GM12873 (cell line): Measurements from ENCODE around the gene CDYL.

Experiments
- TF ChIP-seq, protein P1 (sequence below): IDR thresholded peaks from 2 replicates; pipeline ENCODE4 v1.5.1; 2012; ENCODE audit warnings: low read depth, mild to moderate bottlenecking, moderate library complexity, low read length, control low read depth; ENCODE audit not compliant: insufficient read depth; ENCODE audit errors: missing control alignments

CDYL gene

DNA sequence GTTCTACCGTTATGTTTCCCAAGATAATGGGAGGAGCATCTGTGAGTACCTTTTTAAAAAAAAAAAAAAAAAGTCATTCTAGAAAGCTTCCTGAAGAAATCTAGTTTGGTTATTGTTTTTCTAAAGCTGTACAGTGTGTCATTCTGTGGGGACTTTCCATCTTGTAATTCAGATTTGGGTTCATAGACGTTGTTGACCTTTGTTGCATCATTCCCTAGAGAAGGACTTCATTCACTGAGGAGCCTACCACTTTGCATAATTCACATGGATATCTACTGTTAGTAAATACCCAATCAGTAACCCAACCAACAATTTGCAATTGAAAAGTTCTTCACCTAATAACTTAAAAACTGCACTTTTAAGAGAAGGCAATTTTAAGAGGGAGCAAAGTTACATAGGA is 167.5 kb downstream of the CDYL start:
- TF ChIP-seq, protein P1, sequence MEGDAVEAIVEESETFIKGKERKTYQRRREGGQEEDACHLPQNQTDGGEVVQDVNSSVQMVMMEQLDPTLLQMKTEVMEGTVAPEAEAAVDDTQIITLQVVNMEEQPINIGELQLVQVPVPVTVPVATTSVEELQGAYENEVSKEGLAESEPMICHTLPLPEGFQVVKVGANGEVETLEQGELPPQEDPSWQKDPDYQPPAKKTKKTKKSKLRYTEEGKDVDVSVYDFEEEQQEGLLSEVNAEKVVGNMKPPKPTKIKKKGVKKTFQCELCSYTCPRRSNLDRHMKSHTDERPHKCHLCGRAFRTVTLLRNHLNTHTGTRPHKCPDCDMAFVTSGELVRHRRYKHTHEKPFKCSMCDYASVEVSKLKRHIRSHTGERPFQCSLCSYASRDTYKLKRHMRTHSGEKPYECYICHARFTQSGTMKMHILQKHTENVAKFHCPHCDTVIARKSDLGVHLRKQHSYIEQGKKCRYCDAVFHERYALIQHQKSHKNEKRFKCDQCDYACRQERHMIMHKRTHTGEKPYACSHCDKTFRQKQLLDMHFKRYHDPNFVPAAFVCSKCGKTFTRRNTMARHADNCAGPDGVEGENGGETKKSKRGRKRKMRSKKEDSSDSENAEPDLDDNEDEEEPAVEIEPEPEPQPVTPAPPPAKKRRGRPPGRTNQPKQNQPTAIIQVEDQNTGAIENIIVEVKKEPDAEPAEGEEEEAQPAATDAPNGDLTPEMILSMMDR, result no peak

DNA sequence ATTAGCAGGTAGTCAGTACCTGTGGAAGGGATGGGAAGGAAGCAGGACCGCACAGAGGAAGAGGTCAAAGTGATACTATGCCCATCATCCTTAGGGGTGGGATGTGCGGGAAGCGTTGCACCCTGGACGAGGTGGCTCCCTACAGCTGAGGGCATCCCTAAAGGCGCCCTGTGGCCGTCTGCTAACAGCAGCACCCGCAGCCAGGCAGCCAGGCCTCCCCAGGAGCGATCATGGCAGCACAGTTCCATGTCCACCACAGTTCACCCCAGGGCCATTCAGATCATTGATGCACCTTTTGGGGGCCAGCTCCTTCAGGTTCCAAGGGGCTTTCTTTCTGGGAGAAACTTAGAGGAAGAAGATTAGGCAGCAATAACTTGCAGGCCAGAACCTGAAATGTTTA is 168.1 kb downstream of the CDYL start:
- TF ChIP-seq, protein P1, result no peak

DNA sequence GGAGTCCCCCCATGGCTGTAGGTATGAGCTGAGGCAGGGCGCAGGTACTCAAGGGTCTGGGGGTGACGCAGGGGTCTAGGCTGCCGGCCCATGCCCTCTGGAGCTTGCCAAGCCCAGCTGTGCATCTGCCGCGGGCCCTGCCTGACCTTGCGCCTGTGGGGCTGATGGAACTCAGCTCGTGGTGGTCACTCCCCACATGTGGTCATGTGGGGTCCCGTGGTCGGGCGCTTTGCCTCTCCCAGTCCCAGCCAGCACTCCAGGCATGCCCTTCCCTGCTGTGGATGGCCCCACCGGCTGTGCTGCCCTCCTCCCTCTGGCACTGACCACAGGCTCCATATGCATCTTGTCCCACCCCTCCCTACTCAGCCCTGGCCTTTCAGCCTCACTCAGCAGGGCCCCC is 170.3 kb downstream of the CDYL start:
- TF ChIP-seq, protein P1, result no peak

DNA sequence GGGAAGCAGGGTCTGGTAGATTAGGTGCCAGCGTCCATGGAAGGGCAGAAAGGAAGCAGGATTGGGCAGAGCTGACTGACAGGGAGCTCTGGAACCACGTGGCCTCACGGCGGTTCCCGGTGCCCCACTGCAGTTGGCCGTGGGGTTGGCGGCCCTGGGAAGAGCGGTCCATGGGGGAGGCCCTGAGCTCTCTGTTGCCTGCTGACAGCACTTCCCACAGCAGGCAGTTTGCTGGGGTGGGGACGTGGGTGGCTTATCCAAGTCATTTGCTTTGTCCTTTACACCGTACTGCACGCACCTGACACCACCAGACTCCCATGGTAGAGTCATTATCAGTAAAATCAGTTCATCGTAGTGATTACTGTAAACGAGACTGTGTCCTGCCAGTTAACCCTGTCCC is 171.5 kb downstream of the CDYL start:
- TF ChIP-seq, protein P1, result no peak

DNA sequence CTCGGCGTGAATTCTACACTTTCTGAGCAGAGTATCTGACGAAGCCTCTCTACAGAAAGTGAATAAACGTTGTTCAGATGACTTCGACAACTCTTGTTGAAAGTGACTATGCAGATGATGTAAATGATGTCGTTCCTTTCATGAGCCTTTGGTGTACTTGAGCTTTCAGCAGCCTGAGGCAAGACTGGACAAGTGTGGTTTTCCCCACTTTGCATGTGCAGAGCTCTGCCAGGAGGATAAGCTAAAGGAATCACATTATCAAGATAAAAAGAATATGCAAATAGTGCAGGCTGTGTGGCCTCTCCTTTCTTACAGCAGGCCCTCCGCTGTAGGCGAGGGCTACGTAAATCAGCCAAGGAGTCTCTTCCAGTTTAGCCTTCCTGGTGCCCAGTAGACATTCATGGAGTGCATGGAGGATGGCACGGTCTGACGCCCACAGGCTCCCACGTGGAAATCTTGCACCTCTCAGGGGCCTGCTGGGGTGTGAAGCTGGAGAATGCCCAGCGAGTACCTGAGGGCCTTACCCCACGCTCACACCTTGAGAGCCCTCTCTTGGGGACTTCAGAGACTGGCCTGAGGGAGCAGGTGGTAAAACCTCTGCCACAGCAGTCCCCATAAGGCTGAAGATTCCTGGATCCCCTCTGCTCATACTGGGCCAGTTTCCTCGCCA is 172.7 kb downstream of the CDYL start:
- TF ChIP-seq, protein P1, result no peak

DNA sequence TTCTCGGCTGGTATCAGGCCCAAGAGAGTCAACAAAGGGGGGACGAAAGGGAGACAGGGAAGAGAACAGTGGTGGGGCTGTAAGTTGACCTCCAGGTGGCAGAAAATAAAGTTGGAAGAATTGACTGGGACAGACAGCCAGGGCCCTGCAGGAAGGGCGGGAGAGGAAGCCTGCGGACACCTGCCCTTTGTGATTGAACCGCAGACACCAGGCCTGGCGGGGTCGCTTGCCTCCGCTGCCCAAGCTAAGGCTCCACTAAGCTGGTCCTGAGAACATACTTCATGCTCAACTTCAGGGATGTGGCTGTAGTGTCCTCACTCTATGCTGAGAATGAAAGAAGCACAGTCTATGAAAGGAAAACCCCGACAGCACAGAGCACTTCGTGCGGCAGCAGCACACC is 173.9 kb downstream of the CDYL start:
- TF ChIP-seq, protein P1, result no peak

DNA sequence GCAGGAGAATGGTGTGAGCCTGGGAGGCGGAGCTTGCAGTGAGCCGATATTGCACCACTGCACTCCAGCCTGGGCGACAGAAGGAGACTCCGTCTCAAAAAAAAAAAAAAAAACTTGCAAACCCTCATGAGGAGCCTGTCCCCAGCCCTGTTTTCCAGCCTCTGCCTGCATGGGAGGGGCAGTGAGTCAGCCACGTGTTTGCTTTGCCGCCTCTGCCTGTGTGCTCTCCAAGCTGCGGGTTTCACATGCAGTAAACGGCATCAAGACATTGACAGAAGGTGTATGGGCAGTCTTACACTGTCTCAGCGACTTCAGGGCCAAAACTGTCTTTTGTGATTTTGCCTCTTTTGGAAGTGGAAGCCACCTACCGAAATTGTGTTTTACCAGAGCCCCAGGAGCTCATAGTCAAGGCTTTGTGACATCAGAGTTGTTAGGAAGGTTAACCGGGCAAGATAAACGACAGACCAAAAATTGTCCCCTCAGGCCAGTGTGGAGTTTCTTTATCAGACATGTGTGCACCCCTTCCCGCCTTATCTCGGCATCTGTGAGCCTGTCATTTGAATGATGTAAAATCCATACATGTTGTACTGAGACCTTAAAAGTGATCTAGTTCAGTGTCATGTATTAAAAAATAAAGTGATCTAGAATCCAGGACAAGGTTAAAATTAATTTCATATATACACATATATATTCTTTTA is 174.8 kb downstream of the CDYL start:
- TF ChIP-seq, protein P1, result no peak
